Central memory CD8-positive, alpha-beta T cell (primary cell): Measurements from ENCODE around the gene GLRX2.

Experiments used
- ATAC-seq: fragments of 150-1000 bp; cut with Tn5 transposase; replicated peaks from 2 replicates; pipeline ENCODE4 v1.10.0; 2022; ENCODE audit warnings: mild to moderate bottlenecking, moderate FRiP score, moderate number of reproducible peaks; ENCODE audit not compliant: poor library complexity, severe bottlenecking; ENCODE audit errors: extremely low read depth
- DNase-seq, 2 donors: peaks; one replicate each; pipeline ENCODE4 v3.0.0; 2021; ENCODE audit warnings: low spot score in 2 of 2
- H3K27ac Mint-ChIP-seq: one replicate; pipeline ENCODE4 v1.8.0; 2022; ENCODE audit warnings: low read depth, mild to moderate bottlenecking, moderate library complexity, mixed read lengths
- H3K27me3 Mint-ChIP-seq: one replicate; pipeline ENCODE4 v1.8.0; 2022; ENCODE audit warnings: mixed read lengths
- H3K36me3 Mint-ChIP-seq: one replicate; pipeline ENCODE4 v1.8.0; 2022; ENCODE audit warnings: mild to moderate bottlenecking, moderate library complexity, mixed read lengths; ENCODE audit not compliant: insufficient read depth
- H3K4me1 Mint-ChIP-seq: one replicate; pipeline ENCODE4 v1.8.0; 2022; ENCODE audit warnings: mixed read lengths
- H3K4me3 Mint-ChIP-seq: one replicate; pipeline ENCODE4 v1.8.0; 2022; ENCODE audit warnings: mild to moderate bottlenecking, moderate library complexity, mixed read lengths
- H3K9me3 Mint-ChIP-seq: one replicate; pipeline ENCODE4 v1.8.0; 2022; ENCODE audit warnings: mixed read lengths

The GLRX2 gene

GRCh38 chr1:193104907-193105820, at the start of gene GLRX2:
Gene GLRX2 (minus strand): TSS chr1:193105414. CDS start chr1:193105382, 32 bp downstream.
- peak; percentile 25 to 30 for DNase-seq
- ATAC-seq = peak; percentile 93
- Mint-ChIP-seq H3K4me3 (peak within 1 kb of the TSS; percentile 90), H3K27ac (peak within 1 kb of the TSS; percentile 59), H3K27me3 (no peaks in the 10 kb centered on the region), H3K4me1 (peaks cover 29% of the 10 kb centered on the region), H3K36me3 (peaks cover 9% of the 10 kb centered on the region), H3K9me3 (no peaks in the 10 kb centered on the region)

- ATAC-seq = no peak
- peaks cover 48% of the 10 kb centered on the region for H3K36me3 Mint-ChIP-seq
Measured at GRCh38 chr1:193144999-193145398, 39.8 kb upstream of the GLRX2 start.

GRCh38 chr1:193144361-193144938, 39.2 kb upstream of the GLRX2 start:
- Mint-ChIP-seq H3K9me3 (no peaks in the 10 kb centered on the region), H3K27ac (no peak overlapping the region), H3K4me3 (no peak overlapping the region), H3K27me3 (no peaks in the 10 kb centered on the region), H3K4me1 (peaks cover 19% of the 10 kb centered on the region), H3K36me3 (peaks cover 50% of the 10 kb centered on the region)
- DNase-seq = no peak
- no peak for ATAC-seq

More at GRCh38 chr1:193144999-193145398, 39.8 kb upstream of the GLRX2 start:
- Mint-ChIP-seq H3K4me3 (no peak overlapping the region), H3K9me3 (no peaks in the 10 kb centered on the region), H3K27ac (no peak overlapping the region), H3K27me3 (no peaks in the 10 kb centered on the region), H3K4me1 (peaks cover 14% of the 10 kb centered on the region)
- no peak for DNase-seq

GRCh38 chr1:193143285-193143684, 38.1 kb upstream of the GLRX2 start:
- DNase-seq = no peak
- Mint-ChIP-seq H3K4me1 (peaks cover 22% of the 10 kb centered on the region), H3K9me3 (no peaks in the 10 kb centered on the region), H3K4me3 (no peak overlapping the region), H3K36me3 (peaks cover 52% of the 10 kb centered on the region), H3K27me3 (no peaks in the 10 kb centered on the region), H3K27ac (no peak overlapping the region)
- ATAC-seq = no peak

GRCh38 chr1:193142409-193142808, 37.2 kb upstream of the GLRX2 start:
- H3K4me3 Mint-ChIP-seq = no peak overlapping the region
- peaks cover 30% of the 10 kb centered on the region for H3K4me1 Mint-ChIP-seq
- ATAC-seq = no peak
- H3K36me3 Mint-ChIP-seq = peaks cover 55% of the 10 kb centered on the region
- no peaks in the 10 kb centered on the region for H3K9me3 Mint-ChIP-seq
- H3K27ac Mint-ChIP-seq = no peak overlapping the region
- DNase-seq = no peak
- H3K27me3 Mint-ChIP-seq = no peaks in the 10 kb centered on the region

- Mint-ChIP-seq H3K27ac (no peak overlapping the region), H3K4me3 (no peak overlapping the region), H3K27me3 (no peaks in the 10 kb centered on the region), H3K9me3 (no peaks in the 10 kb centered on the region), H3K36me3 (peaks cover 57% of the 10 kb centered on the region), H3K4me1 (peaks cover 30% of the 10 kb centered on the region)
- ATAC-seq (no peak), DNase-seq (no peak)
Measured at GRCh38 chr1:193141804-193142203, 36.6 kb upstream of the GLRX2 start.

GRCh38 chr1:193140254-193140653, 35.0 kb upstream of the GLRX2 start:
- Mint-ChIP-seq H3K4me1 (peaks cover 30% of the 10 kb centered on the region), H3K27ac (no peak overlapping the region), H3K36me3 (peaks cover 60% of the 10 kb centered on the region), H3K27me3 (no peaks in the 10 kb centered on the region), H3K4me3 (no peak overlapping the region), H3K9me3 (no peaks in the 10 kb centered on the region)
- no peak for ATAC-seq
- DNase-seq = no peak

- ATAC-seq = no peak
- Mint-ChIP-seq H3K4me1 (peaks cover 28% of the 10 kb centered on the region), H3K27ac (peak overlapping the region; percentile 36), H3K9me3 (no peaks in the 10 kb centered on the region), H3K36me3 (peaks cover 59% of the 10 kb centered on the region), H3K27me3 (no peaks in the 10 kb centered on the region), H3K4me3 (no peak overlapping the region)
- no peak for DNase-seq
Measured at GRCh38 chr1:193131266-193131860, 26.1 kb upstream of the GLRX2 start.

- ATAC-seq (no peak), DNase-seq (no peak)
- Mint-ChIP-seq H3K9me3 (no peaks in the 10 kb centered on the region), H3K4me3 (no peak overlapping the region), H3K36me3 (peaks cover 50% of the 10 kb centered on the region), H3K27me3 (no peaks in the 10 kb centered on the region), H3K4me1 (peaks cover 38% of the 10 kb centered on the region), H3K27ac (no peak overlapping the region)
Measured at GRCh38 chr1:193125369-193125768, 20.2 kb upstream of the GLRX2 start.

- DNase-seq (no peak), ATAC-seq (no peak)
- H3K9me3 Mint-ChIP-seq = no peaks in the 10 kb centered on the region
- no peaks in the 10 kb centered on the region for H3K27me3 Mint-ChIP-seq
- H3K36me3 Mint-ChIP-seq = peaks cover 40% of the 10 kb centered on the region
- H3K4me3 Mint-ChIP-seq = peak overlapping the region; percentile 91
- H3K4me1 Mint-ChIP-seq = peaks cover 35% of the 10 kb centered on the region
- peak overlapping the region; percentile 96 for H3K27ac Mint-ChIP-seq
Measured at GRCh38 chr1:193123751-193124150, 18.5 kb upstream of the GLRX2 start.

- H3K4me1 Mint-ChIP-seq = peaks cover 32% of the 10 kb centered on the region
- peaks cover 29% of the 10 kb centered on the region for H3K36me3 Mint-ChIP-seq
- DNase-seq = peak; percentile 99
- H3K27me3 Mint-ChIP-seq = no peaks in the 10 kb centered on the region
- H3K9me3 Mint-ChIP-seq = no peaks in the 10 kb centered on the region
- H3K4me3 Mint-ChIP-seq = peak within 1 kb of the TSS; percentile 91
- ATAC-seq = peak; percentile 95
- peak within 1 kb of the TSS; percentile 96 for H3K27ac Mint-ChIP-seq
Measured at GRCh38 chr1:193121616-193122593, 16.7 kb upstream of the GLRX2 start, which contains the start of gene CDC73. Gene CDC73 (plus strand): TSS chr1:193122031. CDS start chr1:193122201, 170 bp downstream.
